ENCODE data around the gene NUAK1. TPM values are rescaled to one million over a fixed set of nuclear protein-coding genes. Genes with fewer than 3 reads are reported as not detected.

NUAK1 gene
- total RNA-seq, 4 donors from 2014 or later = 13.8 to 38.6 (median 22.8) TPM

- TF ChIP-seq, protein P1, sequence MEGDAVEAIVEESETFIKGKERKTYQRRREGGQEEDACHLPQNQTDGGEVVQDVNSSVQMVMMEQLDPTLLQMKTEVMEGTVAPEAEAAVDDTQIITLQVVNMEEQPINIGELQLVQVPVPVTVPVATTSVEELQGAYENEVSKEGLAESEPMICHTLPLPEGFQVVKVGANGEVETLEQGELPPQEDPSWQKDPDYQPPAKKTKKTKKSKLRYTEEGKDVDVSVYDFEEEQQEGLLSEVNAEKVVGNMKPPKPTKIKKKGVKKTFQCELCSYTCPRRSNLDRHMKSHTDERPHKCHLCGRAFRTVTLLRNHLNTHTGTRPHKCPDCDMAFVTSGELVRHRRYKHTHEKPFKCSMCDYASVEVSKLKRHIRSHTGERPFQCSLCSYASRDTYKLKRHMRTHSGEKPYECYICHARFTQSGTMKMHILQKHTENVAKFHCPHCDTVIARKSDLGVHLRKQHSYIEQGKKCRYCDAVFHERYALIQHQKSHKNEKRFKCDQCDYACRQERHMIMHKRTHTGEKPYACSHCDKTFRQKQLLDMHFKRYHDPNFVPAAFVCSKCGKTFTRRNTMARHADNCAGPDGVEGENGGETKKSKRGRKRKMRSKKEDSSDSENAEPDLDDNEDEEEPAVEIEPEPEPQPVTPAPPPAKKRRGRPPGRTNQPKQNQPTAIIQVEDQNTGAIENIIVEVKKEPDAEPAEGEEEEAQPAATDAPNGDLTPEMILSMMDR (IDR thresholded peaks at IDR 0.05; ENCODE audit: low read depth) = no peak
Measured at GRCh38 chr12:106079148-106079738, 59.5 kb downstream of the NUAK1 start.

- TF ChIP-seq, protein P1 (IDR thresholded peaks at IDR 0.05; ENCODE audit: low read depth) = no peak
Measured at GRCh38 chr12:106078358-106079010, 60.3 kb downstream of the NUAK1 start.

DNA sequence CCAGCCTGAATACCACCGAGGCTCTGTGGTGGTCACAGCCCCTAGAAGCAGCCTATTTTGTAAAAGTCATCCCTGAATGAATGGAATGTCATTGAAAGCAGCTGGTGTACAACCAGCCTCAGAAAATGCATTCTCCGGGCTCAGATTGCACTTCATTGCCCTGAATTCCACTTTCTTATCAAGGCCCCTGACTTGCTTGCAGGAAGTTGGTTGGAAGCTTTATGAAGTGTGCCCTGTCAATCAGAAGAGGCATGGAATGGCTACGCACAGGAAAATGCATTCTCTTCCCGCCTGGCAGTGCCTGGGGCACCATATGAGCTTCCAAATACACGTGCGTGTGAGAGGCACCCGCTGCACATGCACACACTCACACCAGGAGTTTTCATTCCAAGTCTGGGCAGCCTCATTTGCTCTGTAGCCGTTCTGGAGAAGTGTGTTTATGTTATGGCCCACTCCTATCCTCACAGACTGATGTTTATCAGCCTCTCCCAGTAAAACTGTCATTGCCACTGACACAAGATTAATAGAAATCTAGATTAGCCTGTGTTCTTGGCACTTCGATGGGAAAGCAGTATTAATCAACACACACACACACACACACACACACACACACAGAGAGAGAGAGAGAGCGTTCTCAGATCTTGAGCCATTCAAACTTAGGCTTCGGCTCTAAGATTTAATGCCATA is 63.9 kb downstream of the NUAK1 start:
- TF ChIP-seq, protein P1 (IDR thresholded peaks at IDR 0.05; ENCODE audit: low read depth) = no peak

- TF ChIP-seq, protein P1 (IDR thresholded peaks at IDR 0.05; ENCODE audit: low read depth) = no peak
Measured at GRCh38 chr12:106074361-106074705, 64.4 kb downstream of the NUAK1 start.

DNA sequence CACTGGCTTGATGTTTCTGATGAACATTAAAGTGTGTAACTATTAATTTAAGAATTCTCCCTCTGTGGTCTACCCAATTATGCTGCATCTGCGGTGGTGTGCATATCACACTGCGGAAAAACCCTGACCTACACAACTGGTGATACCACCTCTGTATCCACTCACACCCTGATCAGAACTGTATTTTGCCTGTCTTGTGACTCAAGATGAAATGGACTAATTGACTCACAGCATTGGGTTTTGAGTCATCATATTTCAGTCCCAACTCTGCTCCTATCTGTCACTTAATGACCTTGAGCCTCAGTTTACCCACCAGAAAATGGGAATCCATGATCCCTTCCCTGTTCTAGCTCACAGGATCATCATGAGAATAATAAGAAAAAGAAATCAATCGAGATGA is 65.6 kb downstream of the NUAK1 start:
- TF ChIP-seq, protein P1 (IDR thresholded peaks at IDR 0.05; ENCODE audit: low read depth) = no peak

DNA sequence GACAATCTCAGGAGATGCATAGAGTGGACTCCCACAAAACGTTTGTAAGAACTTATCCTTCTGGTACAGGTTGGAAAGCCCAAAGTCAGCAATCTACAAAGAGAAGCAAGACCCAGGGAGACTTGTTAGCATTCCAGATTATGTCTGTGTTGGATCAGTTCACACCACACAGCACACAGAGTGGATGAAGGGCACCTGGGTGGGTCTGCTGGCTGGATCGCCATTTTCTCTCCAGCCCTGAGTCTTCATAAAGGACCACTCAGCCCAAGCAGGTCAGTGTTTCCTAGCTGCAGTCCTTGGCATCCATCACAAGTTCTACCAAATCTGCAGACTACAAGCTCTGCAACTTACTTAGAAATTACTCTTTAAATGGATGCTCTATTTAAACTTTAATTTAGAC is 66.0 kb downstream of the NUAK1 start:
- TF ChIP-seq, protein P1 (IDR thresholded peaks at IDR 0.05; ENCODE audit: low read depth) = no peak

- TF ChIP-seq, protein P1 (IDR thresholded peaks at IDR 0.05; ENCODE audit: low read depth) = no peak
Measured at GRCh38 chr12:106071686-106072085, 67.1 kb downstream of the NUAK1 start.

All from subcutaneous adipose tissue (tissue), 4 donors.